Measurements from ENCODE around the gene CYP4A22.
"Not testable (repeated sequence)": the region's sequence is repeated elsewhere in the genome, so short reads cannot be mapped to it uniquely, and the experiment has no call there.

The CYP4A22 gene

DNA sequence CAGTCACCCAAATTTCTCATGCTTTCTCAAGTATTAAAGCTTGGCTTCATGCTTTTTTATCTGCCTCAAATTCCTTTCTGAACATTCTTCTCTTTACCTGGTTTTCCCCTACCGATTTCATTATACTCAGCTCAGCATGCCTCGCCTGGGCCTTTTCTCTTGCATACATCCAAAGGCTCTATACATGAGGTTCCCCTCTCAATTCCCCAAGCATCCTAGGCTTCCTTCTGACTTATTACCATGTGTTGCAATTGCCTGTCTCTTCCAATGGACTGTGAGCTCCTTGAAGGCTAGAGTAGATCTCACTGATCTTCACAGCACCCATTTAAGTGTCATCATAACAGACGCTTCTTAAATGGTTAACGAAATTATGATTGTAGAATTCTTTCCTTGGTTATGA is 24.1 kb upstream of the CYP4A22 start:
- no peaks in the 10 kb centered on the region for H3K4me1 ChIP-seq

GRCh38 chr1:47121039-47121438 is 16.2 kb upstream of the CYP4A22 start:
- not testable (repeated sequence) for H3K4me3 ChIP-seq (ENCODE audit: low read depth, low read length); H3K36me3 ChIP-seq; H3K27me3 ChIP-seq; H3K4me1 ChIP-seq; H3K9me3 ChIP-seq; DNase-seq

More for the DNA sequence above, 24.1 kb upstream of the CYP4A22 start:
- Histone ChIP-seq H3K27me3 (no peaks in the 10 kb centered on the region), H3K9me3 (no peaks in the 10 kb centered on the region), H3K4me3 (ENCODE audit: low read depth, low read length) (no peak overlapping the region), H3K36me3 (no peaks in the 10 kb centered on the region)
- no peak for TF ChIP-seq CTCF (IDR thresholded peaks at IDR 0.05; ENCODE audit: low read depth, low read length)
- DNase-seq, result no peak

- H3K4me1 ChIP-seq; H3K27me3 ChIP-seq; H3K36me3 ChIP-seq; DNase-seq; H3K4me3 ChIP-seq (ENCODE audit: low read depth, low read length); H3K9me3 ChIP-seq: not testable (repeated sequence)
These were observed 12.4 kb upstream of the CYP4A22 start for GRCh38 chr1:47124834-47125233.

GRCh38 chr1:47126997-47127396 is 10.2 kb upstream of the CYP4A22 start:
- not testable (repeated sequence) for H3K27me3 ChIP-seq; H3K4me3 ChIP-seq (ENCODE audit: low read depth, low read length); H3K9me3 ChIP-seq; H3K36me3 ChIP-seq; H3K4me1 ChIP-seq; DNase-seq

GRCh38 chr1:47128221-47128620 is 9.0 kb upstream of the CYP4A22 start:
- no peak for DNase-seq
- Histone ChIP-seq H3K4me1 (no peaks in the 10 kb centered on the region), H3K36me3 (no peaks in the 10 kb centered on the region), H3K4me3 (ENCODE audit: low read depth, low read length) (no peak overlapping the region), H3K27me3 (no peaks in the 10 kb centered on the region), H3K9me3 (no peaks in the 10 kb centered on the region)
- TF ChIP-seq CTCF (IDR thresholded peaks at IDR 0.05; ENCODE audit: low read depth, low read length), result no peak

DNA sequence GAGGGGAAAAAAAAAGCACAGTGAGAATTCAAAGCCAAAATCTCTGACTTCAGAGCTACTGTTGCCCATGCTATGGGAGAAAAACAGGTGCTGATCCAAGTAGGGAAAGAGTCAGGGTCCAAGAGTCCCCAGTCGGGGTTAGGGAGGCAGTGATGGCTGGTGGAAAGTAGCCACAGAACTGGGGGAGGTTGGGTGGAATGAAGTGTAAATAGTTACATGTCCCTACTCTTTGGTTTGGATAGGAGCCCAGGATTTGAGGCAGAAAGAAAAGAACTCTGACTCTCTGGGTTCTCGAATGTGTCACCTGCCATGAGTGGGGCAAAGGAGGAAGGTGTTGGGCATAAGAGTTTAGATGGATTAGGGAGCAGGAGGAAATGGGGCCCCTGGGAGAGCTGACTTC is 8.4 kb upstream of the CYP4A22 start:
- not testable (repeated sequence) for H3K27me3 ChIP-seq; H3K36me3 ChIP-seq; H3K9me3 ChIP-seq; H3K4me1 ChIP-seq; H3K4me3 ChIP-seq (ENCODE audit: low read depth, low read length); DNase-seq

DNA sequence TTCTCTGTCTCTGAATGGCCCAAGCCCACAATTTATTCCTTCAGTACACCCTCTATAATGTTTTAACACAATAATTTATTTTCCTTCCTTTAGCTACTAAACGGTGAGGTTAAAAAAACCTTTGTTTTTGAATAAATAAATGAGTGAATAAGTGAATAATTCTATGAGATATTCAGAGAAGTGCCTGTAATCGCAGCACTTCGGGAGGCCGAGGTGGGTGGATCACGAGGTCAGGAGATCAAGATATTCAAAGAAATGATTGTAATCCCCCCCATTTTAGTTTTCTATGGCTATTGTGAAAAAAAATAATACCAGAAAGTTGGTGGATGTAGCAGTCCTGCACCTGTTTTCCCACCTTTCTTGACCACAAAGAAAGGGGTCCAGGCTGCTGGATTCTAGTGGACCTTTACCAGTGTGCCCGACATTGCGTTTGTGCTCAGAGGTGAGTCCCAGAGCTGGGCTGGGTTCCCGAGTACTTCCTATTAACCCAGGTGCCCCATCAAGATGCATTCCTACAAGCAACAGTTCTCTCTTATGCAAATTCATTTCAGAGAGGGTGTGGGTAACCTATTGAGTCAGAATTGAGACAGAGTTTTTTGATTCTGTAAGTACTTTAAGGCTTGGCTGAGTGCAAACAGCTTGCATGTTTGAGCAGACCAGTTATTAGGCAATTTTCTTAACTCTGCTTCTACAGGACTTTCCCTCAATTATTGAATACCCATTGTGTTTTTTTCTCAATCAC is 7.6 kb upstream of the CYP4A22 start:
- H3K4me1 ChIP-seq; H3K9me3 ChIP-seq; H3K27me3 ChIP-seq; H3K36me3 ChIP-seq; DNase-seq; H3K4me3 ChIP-seq (ENCODE audit: low read depth, low read length): not testable (repeated sequence)

- not testable (repeated sequence) for H3K4me1 ChIP-seq; H3K36me3 ChIP-seq; DNase-seq; H3K9me3 ChIP-seq; H3K4me3 ChIP-seq (ENCODE audit: low read depth, low read length); H3K27me3 ChIP-seq
These were observed 4.6 kb upstream of the CYP4A22 start for GRCh38 chr1:47132665-47133064.

DNA sequence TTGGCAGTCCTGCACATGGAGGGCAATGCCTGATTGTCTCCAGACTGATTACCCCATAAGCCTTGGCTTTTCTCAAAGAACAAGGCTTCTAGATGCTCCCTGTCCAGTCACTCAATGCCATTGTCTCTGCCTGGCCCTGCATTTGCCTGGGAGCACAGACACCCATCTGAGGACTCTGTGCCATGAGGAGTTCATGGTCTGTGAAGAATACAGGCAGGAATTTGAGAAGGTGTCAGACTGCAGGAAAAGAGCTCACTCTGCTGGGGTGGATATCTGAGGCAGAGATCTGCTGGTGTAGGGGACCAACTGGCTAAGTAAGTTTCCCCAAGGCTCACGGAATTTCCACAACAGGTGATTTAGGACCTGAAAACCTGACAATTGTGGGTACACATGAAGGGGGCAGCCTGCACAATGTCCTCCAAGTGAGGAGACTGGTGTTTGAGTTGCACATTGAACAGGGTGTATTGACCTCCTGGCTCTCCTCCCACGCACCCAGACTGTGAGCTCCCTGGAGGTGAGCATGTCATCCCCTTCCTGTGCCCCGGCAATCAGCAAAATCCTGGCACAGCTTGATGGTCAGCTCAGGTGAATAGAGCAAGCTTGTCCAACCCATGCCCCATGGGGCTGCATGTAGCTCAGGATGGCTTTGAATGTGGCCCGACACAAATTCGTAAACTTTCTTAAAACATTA is 829 bp downstream of the CYP4A22 start:
- H3K9me3 ChIP-seq, result no peaks in the 10 kb centered on the region
- no peaks in the 10 kb centered on the region for H3K4me1 ChIP-seq
- H3K27me3 ChIP-seq, result no peaks in the 10 kb centered on the region
- H3K36me3 ChIP-seq, result no peaks in the 10 kb centered on the region
- no peak for TF ChIP-seq CTCF (IDR thresholded peaks at IDR 0.05; ENCODE audit: low read depth, low read length)
- H3K4me3 ChIP-seq (ENCODE audit: low read depth, low read length), result no peak overlapping the region
- DNase-seq, result no peak

GRCh38 chr1:47140358-47140757 is 3.1 kb downstream of the CYP4A22 start:
- H3K4me3 ChIP-seq (ENCODE audit: low read depth, low read length); H3K27me3 ChIP-seq; H3K9me3 ChIP-seq: not testable (repeated sequence)

More at GRCh38 chr1:47140358-47140757, 3.1 kb downstream of the CYP4A22 start:
- not testable (repeated sequence) for H3K4me1 ChIP-seq, DNase-seq, H3K36me3 ChIP-seq

Measured in BE2C (cell line).